ENCODE measurements around the gene ZNF425. TPM values are rescaled to one million over a fixed set of nuclear protein-coding genes. Genes with fewer than 3 reads are reported as not detected.

Gene ZNF425
- total and polyA plus RNA-seq, 9 of the 15 experiments (the other 6 are each of a cell fraction or from before 2014, with no cell fraction given): 0.03 to 0.89 (median 0.54) TPM

DNA sequence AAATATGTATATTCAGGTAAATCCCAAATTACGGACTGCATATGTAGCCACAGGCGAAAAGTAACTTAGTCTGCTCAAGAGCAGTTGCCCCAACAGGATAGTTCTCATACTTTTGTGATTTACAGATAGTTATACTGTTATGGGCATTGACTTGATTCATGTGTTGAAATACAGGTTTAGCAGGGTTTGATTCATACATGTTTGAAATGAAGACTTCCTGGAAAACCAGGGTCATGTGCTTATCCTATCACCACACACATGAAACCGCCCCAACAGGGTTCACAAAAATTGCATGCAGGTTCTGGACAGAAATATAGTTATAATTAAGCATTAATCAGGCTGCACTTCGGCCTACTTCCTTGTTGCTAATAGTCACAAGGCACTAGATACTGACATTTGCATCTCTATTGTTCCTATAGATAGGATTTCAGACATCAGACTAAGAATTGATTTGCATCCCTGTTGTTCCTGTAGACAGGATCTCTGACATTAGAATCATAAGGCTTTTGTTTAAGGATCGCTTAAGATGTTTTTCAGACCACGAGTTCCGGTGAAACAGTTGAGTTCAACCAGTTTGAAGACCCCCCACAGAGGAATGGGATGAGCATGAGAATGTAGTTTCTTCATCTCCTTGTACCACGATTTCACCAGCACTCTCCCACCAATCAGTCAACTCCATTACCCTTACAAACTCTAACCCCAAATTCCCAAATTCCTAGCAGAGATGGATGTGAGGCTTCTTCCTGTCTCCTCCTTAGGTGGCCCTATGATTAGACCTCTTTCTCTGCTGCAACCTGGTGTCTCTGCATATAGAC, 19.1 kb upstream of the ZNF425 start (continued):
- TF ChIP-seq, protein P1, sequence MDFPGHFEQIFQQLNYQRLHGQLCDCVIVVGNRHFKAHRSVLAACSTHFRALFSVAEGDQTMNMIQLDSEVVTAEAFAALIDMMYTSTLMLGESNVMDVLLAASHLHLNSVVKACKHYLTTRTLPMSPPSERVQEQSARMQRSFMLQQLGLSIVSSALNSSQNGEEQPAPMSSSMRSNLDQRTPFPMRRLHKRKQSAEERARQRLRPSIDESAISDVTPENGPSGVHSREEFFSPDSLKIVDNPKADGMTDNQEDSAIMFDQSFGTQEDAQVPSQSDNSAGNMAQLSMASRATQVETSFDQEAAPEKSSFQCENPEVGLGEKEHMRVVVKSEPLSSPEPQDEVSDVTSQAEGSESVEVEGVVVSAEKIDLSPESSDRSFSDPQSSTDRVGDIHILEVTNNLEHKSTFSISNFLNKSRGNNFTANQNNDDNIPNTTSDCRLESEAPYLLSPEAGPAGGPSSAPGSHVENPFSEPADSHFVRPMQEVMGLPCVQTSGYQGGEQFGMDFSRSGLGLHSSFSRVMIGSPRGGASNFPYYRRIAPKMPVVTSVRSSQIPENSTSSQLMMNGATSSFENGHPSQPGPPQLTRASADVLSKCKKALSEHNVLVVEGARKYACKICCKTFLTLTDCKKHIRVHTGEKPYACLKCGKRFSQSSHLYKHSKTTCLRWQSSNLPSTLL (IDR thresholded peaks at IDR 0.05): no peak
- peak; percentile 4; the same call in 1 of the 2 replicates for TF ChIP-seq POLR2AphosphoS5 (IDR thresholded peaks at IDR 0.05; ENCODE audit: control insufficient read depth, insufficient read depth, low read depth, low read length)
- TF ChIP-seq EP400 (IDR thresholded peaks at IDR 0.05): peak; percentile 31; the same call in 1 of the 2 replicates
- no peak for TF ChIP-seq ELF2 (CRISPR knock-in tag; IDR thresholded peaks at IDR 0.05)
- TF ChIP-seq ATF7 (IDR thresholded peaks at IDR 0.05): no peak
- no peak for TF ChIP-seq ZZZ3 (IDR thresholded peaks at IDR 0.05)
- TF ChIP-seq, protein P2, sequence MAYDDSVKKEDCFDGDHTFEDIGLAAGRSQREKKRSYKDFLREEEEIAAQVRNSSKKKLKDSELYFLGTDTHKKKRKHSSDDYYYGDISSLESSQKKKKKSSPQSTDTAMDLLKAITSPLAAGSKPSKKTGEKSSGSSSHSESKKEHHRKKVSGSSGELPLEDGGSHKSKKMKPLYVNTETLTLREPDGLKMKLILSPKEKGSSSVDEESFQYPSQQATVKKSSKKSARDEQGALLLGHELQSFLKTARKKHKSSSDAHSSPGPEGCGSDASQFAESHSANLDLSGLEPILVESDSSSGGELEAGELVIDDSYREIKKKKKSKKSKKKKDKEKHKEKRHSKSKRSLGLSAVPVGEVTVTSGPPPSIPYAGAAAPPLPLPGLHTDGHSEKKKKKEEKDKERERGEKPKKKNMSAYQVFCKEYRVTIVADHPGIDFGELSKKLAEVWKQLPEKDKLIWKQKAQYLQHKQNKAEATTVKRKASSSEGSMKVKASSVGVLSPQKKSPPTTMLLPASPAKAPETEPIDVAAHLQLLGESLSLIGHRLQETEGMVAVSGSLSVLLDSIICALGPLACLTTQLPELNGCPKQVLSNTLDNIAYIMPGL (CRISPR knock-in tag; IDR thresholded peaks at IDR 0.05): no peak
- TF ChIP-seq SOX6 (IDR thresholded peaks at IDR 0.05): 0 out of 2 replicates have a peak, but pooled peaks have one; percentile 17
- TF ChIP-seq GATAD2B (IDR thresholded peaks at IDR 0.05; ENCODE audit: borderline replicate concordance): peak; percentile 32; the same call in 1 of the 2 replicates
- TF ChIP-seq SAFB (IDR thresholded peaks at IDR 0.05; ENCODE audit: borderline replicate concordance, low read depth, low read length): no peak
- no peak for TF ChIP-seq ZBTB17 (CRISPR knock-in tag; IDR thresholded peaks at IDR 0.05)
- TF ChIP-seq NEUROD1 (IDR thresholded peaks at IDR 0.05; ENCODE audit: borderline replicate concordance, low read depth, low read length, partially characterized antibody): no peak
- TF ChIP-seq L3MBTL2 (IDR thresholded peaks at IDR 0.05): 0 out of 2 replicates have a peak, but pooled peaks have one; percentile 27

All from K562 (cell line).